K562 (cell line): Measurements from ENCODE around the gene YBX2. TPM values are rescaled to one million over a fixed set of nuclear protein-coding genes. Genes with fewer than 3 reads are reported as not detected.

ENCODE experiments used
- ATAC-seq: fragments of 200-7000 bp; cut with Tn5 transposase; 3 replicates; pipeline ENCODE4 v1.9.1; 2020; ENCODE audit warnings: moderate library complexity
- BruUV-seq: library from RNA; stranded (reverse); fragments of 400-500 nt; replicated peaks from 2 replicates; lab custom pipeline; 2021; lab: Mats Ljungman, UMichigan
- CTCF ChIA-PET: fragments of 300-600 bp; formaldehyde crosslinking; extraction: SDS; loops from one replicate; lab custom pipeline; 2021; ENCODE audit warnings: low intra/inter-chr PET ratio; lab: Yijun Ruan, JAX
- POLR2A ChIA-PET: fragments of 300-600, 350-650 bp; sonication (Branson Sonifier 250); formaldehyde crosslinking; extraction: SDS; loops from one replicate; lab custom pipeline; 2021; ENCODE audit warnings: antibody characterized with exemption, inconsistent platforms; lab: Yijun Ruan, JAX
- DNase-seq, 4 experiments: peaks; one replicate each; pipeline versions ENCODE4 v3.0.0 to v3.0.0-alpha.2; 2011 to 2018; ENCODE audit warnings: low spot score in 3 of 4, mixed read lengths in 3 of 4; ENCODE audit errors: extremely low read depth in 1 of 4
- FAIRE-seq: peaks from 2 replicates; lab custom pipeline; 2011; peaks lifted over from hg19 to GRCh38; lab: Jason Lieb, UNC
- H2AFZ ChIP-seq: 2 replicates; pipeline ENCODE4 v1.6.0; 2011; ENCODE audit warnings: low read depth, low read length, control low read depth, inconsistent platforms
- H3K27ac ChIP-seq: fragments of 200-600 bp; 3 replicates; pipeline ENCODE4 v1.8.0; 2011; ENCODE audit warnings: low read depth, mild to moderate bottlenecking, control low read depth, inconsistent platforms, low read length, moderate library complexity, mixed read lengths; ENCODE audit errors: extremely low read depth
- H3K27me3 ChIP-seq, 2 experiments: fragments of 300-600 bp in 1 of 2; 2 replicates in 1 of 2; 3 replicates in 1 of 2; pipeline versions ENCODE4 v1.6.0 to v1.8.0; 2011; ENCODE audit warnings: inconsistent platforms in 2 of 2, low read length in 2 of 2, mild to moderate bottlenecking in 1 of 2, mixed read lengths in 1 of 2, moderate library complexity in 1 of 2; ENCODE audit not compliant: control insufficient read depth in 2 of 2, insufficient read depth in 2 of 2
- H3K36me3 ChIP-seq: fragments of 300-600 bp; 3 replicates; pipeline ENCODE4 v1.8.0; 2011; ENCODE audit warnings: mild to moderate bottlenecking, low read length, inconsistent platforms; ENCODE audit not compliant: control insufficient read depth, insufficient read depth
- H3K4me1 ChIP-seq, 2 experiments: fragments of 200-600 bp in 1 of 2; replicated peaks in 1 of 2; 2 replicates in 1 of 2; 3 replicates in 1 of 2; pipeline versions ENCODE4 v1.5.1 to v1.8.0; 2011; ENCODE audit warnings: inconsistent platforms in 2 of 2, low read length in 2 of 2, mild to moderate bottlenecking in 1 of 2, mixed read lengths in 1 of 2, moderate library complexity in 1 of 2; ENCODE audit not compliant: control insufficient read depth in 2 of 2, insufficient read depth in 2 of 2
- H3K4me2 ChIP-seq: 2 replicates; pipeline ENCODE4 v1.6.1; 2011; ENCODE audit warnings: low read length, control low read depth, inconsistent platforms, mixed read lengths; ENCODE audit not compliant: insufficient read depth
- H3K4me3 ChIP-seq: fragments of 200-600 bp; sonication (generic), shearing (Covaris generic); 2 replicates; pipeline ENCODE4 v1.5.1; 2016; ENCODE audit warnings: control low read depth, inconsistent platforms
- H3K79me2 ChIP-seq: fragments of 200-600 bp; 3 replicates; pipeline ENCODE4 v1.8.0; 2011; ENCODE audit warnings: low read length, inconsistent platforms; ENCODE audit not compliant: control insufficient read depth, insufficient read depth
- H3K9ac ChIP-seq, 2 experiments: 2 replicates each; pipeline versions ENCODE4 v1.6.0 to v1.6.1; 2011; ENCODE audit warnings: low read depth in 2 of 2, low read length in 2 of 2, control low read depth in 1 of 2, inconsistent platforms in 1 of 2, mild to moderate bottlenecking in 1 of 2, mixed read lengths in 1 of 2; ENCODE audit not compliant: insufficient read depth in 1 of 2
- H3K9me1 ChIP-seq: one replicate; pipeline ENCODE4 v1.6.0; 2011; ENCODE audit warnings: inconsistent platforms, mild to moderate bottlenecking, low read length, moderate library complexity; ENCODE audit not compliant: control insufficient read depth, insufficient read depth
- H3K9me3 ChIP-seq: replicated peaks from 2 replicates; pipeline ENCODE4 v1.5.1; 2011; ENCODE audit warnings: low read depth, low read length, inconsistent platforms; ENCODE audit not compliant: control insufficient read depth, insufficient read depth
- H4K20me1 ChIP-seq: replicated peaks from 2 replicates; pipeline ENCODE4 v1.6.1; 2011; ENCODE audit warnings: low read length, inconsistent platforms, mixed read lengths; ENCODE audit not compliant: control insufficient read depth, insufficient read depth
- CCAR2 ChIP-seq: fragments of 200-400 bp; formaldehyde crosslinking; IDR thresholded peaks from 2 replicates; pipeline ENCODE4 v1.6.1; 2017; ENCODE audit warnings: mild to moderate bottlenecking, low read depth, low read length
- ELF1 ChIP-seq: fragments of 200-800 bp; sonication (Bioruptor generic); IDR thresholded peaks from 2 replicates; pipeline ENCODE4 v1.6.1; 2016; ENCODE audit warnings: missing genetic modification characterization, missing compliant biosample characterization
- HDAC1 ChIP-seq, 2 experiments: fragments of 450-650 bp; IDR thresholded peaks; 2 replicates each; pipeline ENCODE4 v1.6.1; 2016 to 2017; ENCODE audit warnings: inconsistent platforms in 1 of 2, mild to moderate bottlenecking in 1 of 2, moderate library complexity in 1 of 2
- MED1 ChIP-seq: sonication (generic); formaldehyde crosslinking; IDR thresholded peaks from 2 replicates; pipeline ENCODE4 v1.8.1; 2023; ENCODE audit warnings: missing genetic modification reagents, borderline replicate concordance
- NFIC ChIP-seq: fragments of 450-650 bp; IDR thresholded peaks from 2 replicates; pipeline ENCODE4 v1.6.1; 2017; ENCODE audit warnings: mild to moderate bottlenecking, inconsistent platforms
- POLR3A ChIP-seq: IDR thresholded peaks from 2 replicates; pipeline ENCODE4 v1.6.1; 2011; ENCODE audit warnings: borderline replicate concordance, mild to moderate bottlenecking, moderate library complexity; ENCODE audit not compliant: insufficient read length, insufficient read depth; ENCODE audit errors: extremely low read depth
- PTRF ChIP-seq: fragments of 450-650 bp; IDR thresholded peaks from 2 replicates; pipeline ENCODE4 v1.6.1; 2016; ENCODE audit warnings: mild to moderate bottlenecking, missing genetic modification characterization, missing compliant biosample characterization
- RBM15 ChIP-seq: fragments of 200-400 bp; formaldehyde crosslinking; IDR thresholded peaks from 2 replicates; pipeline ENCODE4 v1.6.1; 2018; ENCODE audit warnings: mild to moderate bottlenecking, low read length, moderate library complexity; ENCODE audit not compliant: insufficient read depth
- RBM39 ChIP-seq: fragments of 200-400 bp; formaldehyde crosslinking; optimal IDR thresholded peaks from 2 replicates; pipeline ENCODE3; 2018; ENCODE audit warnings: low read depth, low read length
- SIN3B ChIP-seq: fragments of 450-650 bp; IDR thresholded peaks from 2 replicates; pipeline ENCODE4 v1.6.1; 2017; ENCODE audit warnings: low read depth, mild to moderate bottlenecking, moderate library complexity
- SRF ChIP-seq, 2 experiments: fragments of 250-450, 450-650 bp in 1 of 2; sonication (Bioruptor Pico) in 1 of 2; sonication (generic) in 1 of 2; formaldehyde crosslinking; IDR thresholded peaks; 2 replicates each; pipeline versions ENCODE4 v1.5.0 to v1.5.1; 2020 to 2022; ENCODE audit warnings: mild to moderate bottlenecking in 1 of 2, missing genetic modification reagents in 1 of 2
- SUPT5H ChIP-seq: fragments of 450-650 bp; IDR thresholded peaks from 2 replicates; pipeline ENCODE4 v1.6.1; 2016
- ZFP30 ChIP-seq: fragments of 250-450 bp; sonication (Bioruptor Pico); IDR thresholded peaks from 2 replicates; pipeline ENCODE4 v1.8.0; 2022; ENCODE audit warnings: moderate library complexity, mild to moderate bottlenecking, inconsistent platforms, borderline replicate concordance
- ZNF316 ChIP-seq: fragments of 450-650 bp; IDR thresholded peaks from 2 replicates; pipeline ENCODE4 v1.6.1; 2016
- WGBS: fragments of 100-300 bp; shearing (Covaris generic); methylation state at CpG from one replicate; pipeline ENCODE4 v1.1.6; 2016; ENCODE audit warnings: low coverage, mixed read lengths; ENCODE audit not compliant: insufficient coverage; ENCODE audit errors: missing lambda C conversion rate; 5-methylcytosine and 5-hydroxymethylcytosine counted together
- in situ Hi-C: fragments of 300-500 bp; cut with MboI; formaldehyde crosslinking; loops from 4 replicates; pipeline ENCODE4 v1.15.0; 2018; ENCODE audit warnings: inconsistent platforms, mixed read lengths
- intact Hi-C: fragments of 100-400 bp; cut with micrococcal nuclease; formaldehyde crosslinking; loops from 2 replicates; pipeline ENCODE4 v1.14.2; 2022
- polyA plus RNA-seq, 8 experiments: library from polyadenylated mRNA; depleted of rRNA in 4 of 8; stranded (reverse) in 5 of 8; unstranded in 3 of 8; fragments of >200 nt; fragmentation: Nextera tagmentation in 2 of 8; fragmentation: Illumina TruSeq in 1 of 8; extraction: Ambion mirVana in 2 of 8; extraction: Trizol in 1 of 8; gene quantifications; 2 replicates each; pipeline versions ENCODE4 v1.2.1 to v1.2.3, GENCODE V29; 2011 to 2014; ENCODE audit warnings: inconsistent platforms in 1 of 8, missing spikeins in 1 of 8
- total RNA-seq, 7 experiments: library from RNA; depleted of rRNA in 6 of 7; stranded (reverse); fragments of >200 nt in 6 of 7; fragmentation: Illumina TruSeq in 2 of 7; extraction: Trizol in 2 of 7; gene quantifications; 2 replicates each; pipeline versions ENCODE4 v1.2.1 to v1.2.3, GENCODE V29; 2011 to 2021; ENCODE audit warnings: low replicate concordance in 1 of 7
- TF ChIP-seq, protein P1 (sequence below): IDR thresholded peaks from 2 replicates; pipeline ENCODE4 v1.6.1; 2014; ENCODE audit warnings: antibody characterized with exemption
- TF ChIP-seq, protein P2 (sequence below): fragments of 450-650 bp; IDR thresholded peaks from 2 replicates; pipeline ENCODE4 v1.6.1; 2017; ENCODE audit warnings: antibody characterized with exemption, mild to moderate bottlenecking

The YBX2 gene
- total and polyA plus RNA-seq, 9 of the 15 experiments (the other 6 are each of a cell fraction or from before 2014, with no cell fraction given): 0.03 to 0.59 (median 0.27) TPM; not detected in 6

DNA sequence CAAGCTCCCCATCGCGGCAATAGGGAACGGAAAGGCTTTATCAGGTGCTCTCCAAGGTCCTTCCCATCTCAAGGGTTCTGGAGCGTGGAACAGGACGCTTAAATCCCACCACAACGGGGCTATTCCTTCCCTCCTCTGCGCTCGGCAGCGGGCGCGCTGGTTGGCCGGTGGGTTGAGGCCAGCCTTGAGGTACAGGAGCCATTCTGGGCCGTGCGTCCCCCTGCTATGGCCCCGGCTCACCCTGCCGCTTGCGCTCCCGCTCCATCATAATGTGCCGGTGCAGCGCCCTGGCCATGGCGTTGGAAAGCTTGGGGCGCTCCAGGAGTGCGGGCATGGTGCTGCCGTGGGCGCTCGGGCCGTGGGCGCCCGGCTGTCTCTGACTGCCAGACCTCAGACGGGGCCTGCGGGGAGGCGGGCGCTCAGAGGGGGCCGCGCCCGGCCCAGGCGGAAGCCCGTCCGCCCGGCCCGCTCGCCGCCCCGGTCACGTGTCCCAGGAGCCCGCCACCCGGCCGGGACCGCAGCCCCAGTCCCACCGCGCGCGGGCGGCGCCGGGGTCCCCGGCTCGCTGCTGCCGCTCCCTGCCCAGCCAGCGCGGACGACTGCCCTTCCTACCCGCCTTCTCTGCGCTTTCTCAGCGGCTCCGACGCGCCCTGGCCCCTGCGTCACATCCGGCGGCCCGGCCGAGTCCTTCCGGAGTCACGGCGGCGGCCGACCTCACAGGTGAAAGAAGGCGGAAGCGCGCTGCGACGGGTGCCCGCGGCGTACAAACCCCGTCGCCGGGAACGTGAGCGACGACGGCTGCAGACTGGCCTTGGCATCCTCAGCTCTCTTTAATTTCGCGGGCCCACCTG, 20.5 kb upstream of the YBX2 start, which contains the start of gene GPS2:
GPS2 (minus strand) TSS at position 642 of the 851 bp plus-strand sequence; CDS start at position 334, 308 bp downstream.
- ATAC-seq (peak; percentile 81), FAIRE-seq (peak; percentile 77), DNase-seq (peak; percentile 77 to 89 (median 82))
- peak within 1 kb of the TSS; percentile 67 to 94 for H3K9ac ChIP-seq
- no peaks in the 10 kb centered on the region for H3K9me3 ChIP-seq
- peaks cover 71% of the 10 kb centered on the region for H3K36me3 ChIP-seq
- peaks cover 14 to 29% of the 10 kb centered on the region in 2 experiments for H3K4me1 ChIP-seq
- H3K4me3 ChIP-seq: peak within 1 kb of the TSS; percentile 93
- intact Hi-C loops (no loop called here), in situ Hi-C loops (no loop called here)
- BruUV-seq: no TSS peak
- H3K4me2 ChIP-seq: peak within 1 kb of the TSS; percentile 86
- peak within 1 kb of the TSS; percentile 74; the same call in 1 of the 2 replicates for H2AFZ ChIP-seq
- WGBS: 0% methylated on average over 33 of the region's 95 CpGs
- H3K9me1 ChIP-seq: peaks cover 8% of the 10 kb centered on the region
- peaks cover 29% of the 10 kb centered on the region for H3K79me2 ChIP-seq
- POLR2A ChIA-PET: interaction anchor here (0.5 to 2.6 kb wide), 11 partner anchors 14 to 266 kb away, joined by 3 to 21 read pairs (median 4); partner anchors contain the start of genes NEURL4 and SLC2A4
- CTCF ChIA-PET: interaction anchor here (0.8 kb wide), 1 partner anchor 35 kb away, joined by 3 read pairs; no protein-coding TSS in a partner anchor
- H3K27ac ChIP-seq: peak within 1 kb of the TSS; percentile 75
- peaks cover 23% of the 10 kb centered on the region for H4K20me1 ChIP-seq
- no peaks in the 10 kb centered on the region for H3K27me3 ChIP-seq
- no peak for TF ChIP-seq ZFP30
- TF ChIP-seq, protein P1, sequence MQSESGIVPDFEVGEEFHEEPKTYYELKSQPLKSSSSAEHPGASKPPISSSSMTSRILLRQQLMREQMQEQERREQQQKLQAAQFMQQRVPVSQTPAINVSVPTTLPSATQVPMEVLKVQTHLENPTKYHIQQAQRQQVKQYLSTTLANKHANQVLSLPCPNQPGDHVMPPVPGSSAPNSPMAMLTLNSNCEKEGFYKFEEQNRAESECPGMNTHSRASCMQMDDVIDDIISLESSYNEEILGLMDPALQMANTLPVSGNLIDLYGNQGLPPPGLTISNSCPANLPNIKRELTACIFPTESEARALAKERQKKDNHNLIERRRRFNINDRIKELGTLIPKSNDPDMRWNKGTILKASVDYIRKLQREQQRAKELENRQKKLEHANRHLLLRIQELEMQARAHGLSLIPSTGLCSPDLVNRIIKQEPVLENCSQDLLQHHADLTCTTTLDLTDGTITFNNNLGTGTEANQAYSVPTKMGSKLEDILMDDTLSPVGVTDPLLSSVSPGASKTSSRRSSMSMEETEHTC: no peak
- TF ChIP-seq RBM39: no peak
- peak; percentile 64; the same call in 1 of the 2 replicates for TF ChIP-seq SUPT5H
- TF ChIP-seq SIN3B: peak; percentile 90
- no peak for TF ChIP-seq SRF (CRISPR knock-in tag; IDR thresholded peaks at IDR 0.05)
- no peak for TF ChIP-seq CCAR2
- no peak for TF ChIP-seq MED1 (CRISPR knock-in tag)
- no peak for TF ChIP-seq ZNF316
- TF ChIP-seq, protein P2, sequence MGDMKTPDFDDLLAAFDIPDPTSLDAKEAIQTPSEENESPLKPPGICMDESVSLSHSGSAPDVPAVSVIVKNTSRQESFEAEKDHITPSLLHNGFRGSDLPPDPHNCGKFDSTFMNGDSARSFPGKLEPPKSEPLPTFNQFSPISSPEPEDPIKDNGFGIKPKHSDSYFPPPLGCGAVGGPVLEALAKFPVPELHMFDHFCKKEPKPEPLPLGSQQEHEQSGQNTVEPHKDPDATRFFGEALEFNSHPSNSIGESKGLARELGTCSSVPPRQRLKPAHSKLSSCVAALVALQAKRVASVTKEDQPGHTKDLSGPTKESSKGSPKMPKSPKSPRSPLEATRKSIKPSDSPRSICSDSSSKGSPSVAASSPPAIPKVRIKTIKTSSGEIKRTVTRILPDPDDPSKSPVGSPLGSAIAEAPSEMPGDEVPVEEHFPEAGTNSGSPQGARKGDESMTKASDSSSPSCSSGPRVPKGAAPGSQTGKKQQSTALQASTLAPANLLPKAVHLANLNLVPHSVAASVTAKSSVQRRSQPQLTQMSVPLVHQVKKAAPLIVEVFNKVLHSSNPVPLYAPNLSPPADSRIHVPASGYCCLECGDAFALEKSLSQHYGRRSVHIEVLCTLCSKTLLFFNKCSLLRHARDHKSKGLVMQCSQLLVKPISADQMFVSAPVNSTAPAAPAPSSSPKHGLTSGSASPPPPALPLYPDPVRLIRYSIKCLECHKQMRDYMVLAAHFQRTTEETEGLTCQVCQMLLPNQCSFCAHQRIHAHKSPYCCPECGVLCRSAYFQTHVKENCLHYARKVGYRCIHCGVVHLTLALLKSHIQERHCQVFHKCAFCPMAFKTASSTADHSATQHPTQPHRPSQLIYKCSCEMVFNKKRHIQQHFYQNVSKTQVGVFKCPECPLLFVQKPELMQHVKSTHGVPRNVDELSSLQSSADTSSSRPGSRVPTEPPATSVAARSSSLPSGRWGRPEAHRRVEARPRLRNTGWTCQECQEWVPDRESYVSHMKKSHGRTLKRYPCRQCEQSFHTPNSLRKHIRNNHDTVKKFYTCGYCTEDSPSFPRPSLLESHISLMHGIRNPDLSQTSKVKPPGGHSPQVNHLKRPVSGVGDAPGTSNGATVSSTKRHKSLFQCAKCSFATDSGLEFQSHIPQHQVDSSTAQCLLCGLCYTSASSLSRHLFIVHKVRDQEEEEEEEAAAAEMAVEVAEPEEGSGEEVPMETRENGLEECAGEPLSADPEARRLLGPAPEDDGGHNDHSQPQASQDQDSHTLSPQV: no peak
- peak; percentile 21; the same call in 1 of the 2 replicates for TF ChIP-seq NFIC
- TF ChIP-seq ELF1: peak; percentile 94
- no peak for TF ChIP-seq PTRF (tag)
- TF ChIP-seq POLR3A: no peak
- TF ChIP-seq HDAC1 (IDR thresholded peaks at IDR 0.05): peak in 1 of 2 experiments; percentile 73; a peak in 2 of 4 replicates
- no peak for TF ChIP-seq RBM15
